Endothelial cell of umbilical vein (primary cell): Measurements from ENCODE around the gene CAMK2G. TPM values are rescaled to one million over a fixed set of nuclear protein-coding genes. Genes with fewer than 3 reads are reported as not detected.

ENCODE experiments used
- BruUV-seq: library from RNA; stranded (reverse); fragments of 400-500 nt; replicated peaks from 2 replicates; lab custom pipeline; 2021; lab: Mats Ljungman, UMichigan
- CTCF ChIA-PET: fragments of 300-600, 350-600 bp; sonication (Branson Sonifier 250); formaldehyde crosslinking; loops from one replicate; lab custom pipeline; 2021; ENCODE audit warnings: antibody characterized with exemption, inconsistent platforms; lab: Charles Lee
- POLR2A ChIA-PET: fragments of 300-600, 350-600 bp; sonication (Branson Sonifier 250); formaldehyde crosslinking; loops from one replicate; lab custom pipeline; 2021; ENCODE audit warnings: antibody characterized with exemption, inconsistent platforms; lab: Charles Lee
- DNase-seq: peaks from one replicate; pipeline ENCODE4 v3.0.0-alpha.2; 2011; ENCODE audit warnings: low read depth, low spot score
- FAIRE-seq: peaks from 2 replicates; lab custom pipeline; 2011; peaks lifted over from hg19 to GRCh38; lab: Jason Lieb, UNC
- H2AFZ ChIP-seq: 2 replicates; pipeline ENCODE4 v1.6.0; 2012; ENCODE audit warnings: low read depth, low read length, control low read depth, inconsistent platforms
- H3K27ac ChIP-seq: 2 replicates; pipeline ENCODE4 v1.5.1; 2011; ENCODE audit warnings: low read depth, mild to moderate bottlenecking, control low read depth, low read length, moderate library complexity; ENCODE audit not compliant: insufficient read depth
- H3K27me3 ChIP-seq, 2 experiments: 2 replicates each; pipeline versions ENCODE4 v1.6.0 to v1.6.1; 2011; ENCODE audit warnings: low read length in 2 of 2, mixed read lengths in 1 of 2; ENCODE audit not compliant: control insufficient read depth in 2 of 2, insufficient read depth in 2 of 2
- H3K36me3 ChIP-seq, 2 experiments: 2 replicates in 1 of 2; 3 replicates in 1 of 2; pipeline ENCODE4 v1.5.1; 2011; ENCODE audit warnings: low read length in 2 of 2, mild to moderate bottlenecking in 1 of 2, moderate library complexity in 1 of 2; ENCODE audit not compliant: control insufficient read depth in 2 of 2, insufficient read depth in 2 of 2; ENCODE audit errors: extremely low read depth in 1 of 2
- H3K4me1 ChIP-seq: 3 replicates; pipeline ENCODE4 v1.5.1; 2011; ENCODE audit warnings: mild to moderate bottlenecking, low read length; ENCODE audit not compliant: control insufficient read depth, insufficient read depth; ENCODE audit errors: extremely low read depth
- H3K4me2 ChIP-seq: 2 replicates; pipeline ENCODE4 v1.6.1; 2011; ENCODE audit warnings: low read length, control low read depth, mixed read lengths; ENCODE audit not compliant: insufficient read depth
- H3K4me3 ChIP-seq, 3 experiments: fragments of 200-600 bp in 1 of 3; sonication (generic), shearing (Covaris generic) in 1 of 3; replicated peaks in 1 of 3; 2 replicates each; pipeline ENCODE4 v1.5.1; 2011 to 2016; ENCODE audit warnings: control low read depth in 3 of 3, low read length in 3 of 3, mild to moderate bottlenecking in 2 of 3, inconsistent platforms in 1 of 3, low read depth in 1 of 3, moderate library complexity in 1 of 3; ENCODE audit not compliant: insufficient read depth in 1 of 3
- H3K79me2 ChIP-seq: 2 replicates; pipeline ENCODE4 v1.6.0; 2012; ENCODE audit warnings: low read length, inconsistent platforms; ENCODE audit not compliant: control insufficient read depth, insufficient read depth
- H3K9ac ChIP-seq: replicated peaks from 2 replicates; pipeline ENCODE3; 2011; ENCODE audit warnings: low read length, control low read depth; ENCODE audit not compliant: insufficient read depth; ENCODE audit errors: extremely low read depth
- H3K9me1 ChIP-seq: replicated peaks from 3 replicates; pipeline ENCODE4 v1.6.0; 2011; ENCODE audit warnings: mild to moderate bottlenecking, low read length; ENCODE audit not compliant: control insufficient read depth, insufficient read depth; ENCODE audit errors: extremely low read depth
- H3K9me3 ChIP-seq: replicated peaks from 2 replicates; pipeline ENCODE4 v1.5.1; 2012; ENCODE audit warnings: low read length, inconsistent platforms; ENCODE audit not compliant: control insufficient read depth, insufficient read depth
- H4K20me1 ChIP-seq: replicated peaks from 2 replicates; pipeline ENCODE3; 2011; ENCODE audit warnings: mild to moderate bottlenecking, low read length; ENCODE audit not compliant: control insufficient read depth, insufficient read depth; ENCODE audit errors: extremely low read depth
- CTCF ChIP-seq, 2 donors: IDR thresholded peaks; 1 replicate in 1 of 2; 2 replicates in 1 of 2; pipeline ENCODE4 v1.5.1; 2011; ENCODE audit warnings: low read length in 2 of 2, mild to moderate bottlenecking in 2 of 2, moderate library complexity in 2 of 2, control low read depth in 1 of 2, inconsistent platforms in 1 of 2, low read depth in 1 of 2; ENCODE audit not compliant: insufficient read depth in 1 of 2; ENCODE audit errors: extremely low read depth in 1 of 2
- EZH2 ChIP-seq: IDR thresholded peaks from 2 replicates; pipeline ENCODE4 v1.6.1; 2012; ENCODE audit warnings: borderline replicate concordance, low read depth, mild to moderate bottlenecking, moderate library complexity, low read length, inconsistent platforms; ENCODE audit not compliant: severe bottlenecking
- FOS ChIP-seq: IDR thresholded peaks from 2 replicates; pipeline ENCODE4 v1.6.1; 2011; ENCODE audit warnings: mild to moderate bottlenecking, low read length, moderate library complexity, borderline replicate concordance; ENCODE audit not compliant: insufficient read depth
- GATA2 ChIP-seq: IDR thresholded peaks from 2 replicates; pipeline ENCODE4 v1.7.0; 2011; ENCODE audit warnings: low read depth, mild to moderate bottlenecking, moderate library complexity, mixed read lengths, low read length; ENCODE audit not compliant: insufficient read length, insufficient read depth
- JUN ChIP-seq: IDR thresholded peaks from 2 replicates; pipeline ENCODE4 v1.6.1; 2011; ENCODE audit warnings: borderline replicate concordance, low read depth; ENCODE audit not compliant: insufficient read length, insufficient read depth
- MAX ChIP-seq: IDR thresholded peaks from 2 replicates; pipeline ENCODE4 v1.6.1; 2011; ENCODE audit not compliant: insufficient read depth, insufficient read length
- MYC ChIP-seq: IDR thresholded peaks from one replicate; pipeline ENCODE4 v1.6.1; 2011; ENCODE audit warnings: mild to moderate bottlenecking, low read depth, low read length
- POLR2A ChIP-seq: IDR thresholded peaks from 2 replicates; pipeline ENCODE4 v1.6.1; 2012; ENCODE audit warnings: low read depth, mild to moderate bottlenecking, control low read depth, low read length
- POLR2AphosphoS5 ChIP-seq: IDR thresholded peaks from 2 replicates; pipeline ENCODE4 v1.6.1; 2012; ENCODE audit warnings: low read depth, mild to moderate bottlenecking, control low read depth, low read length, moderate library complexity; ENCODE audit not compliant: insufficient read depth
- dilution Hi-C: fragments of 300-500 bp; cut with MboI; formaldehyde crosslinking; loops from one replicate; pipeline ENCODE4 v1.15.0; 2019; ENCODE audit warnings: low sequenced_read_pairs; ENCODE audit not compliant: extremely low pct_ligation_motif_present
- intact Hi-C: fragments of 100-400 bp; cut with micrococcal nuclease; formaldehyde crosslinking; loops from one replicate; pipeline ENCODE4 v1.10.0; 2022
- polyA plus RNA-seq, 4 experiments: library from polyadenylated mRNA; depleted of rRNA in 3 of 4; stranded (reverse) in 3 of 4; unstranded in 1 of 4; fragments of >200 nt; gene quantifications; 2 replicates each; pipeline versions ENCODE4 v1.2.1 to v1.2.3, GENCODE V29; 2011 to 2012; ENCODE audit warnings: missing spikeins in 1 of 4
- total RNA-seq: library from RNA; stranded (reverse); gene quantifications from 2 replicates; pipeline ENCODE4 v1.2.3, GENCODE V29; 2021

Gene CAMK2G
- total and polyA plus RNA-seq, 2 donors (not counting 3 experiments of a cell fraction or from before 2014, with no cell fraction given): 27.2 to 33.6 TPM

- Histone ChIP-seq H3K27ac (no peak overlapping the region), H3K4me2 (peak overlapping the region; percentile 93), H3K79me2 (peaks cover 38% of the 10 kb centered on the region), H4K20me1 (no peaks in the 10 kb centered on the region), H3K9ac (no peak overlapping the region), H3K9me3 (no peaks in the 10 kb centered on the region), H3K9me1 (no peaks in the 10 kb centered on the region), H3K27me3 (no peaks in the 10 kb centered on the region), H3K4me1 (peaks cover 20% of the 10 kb centered on the region), H3K36me3 (peaks cover 9 to 19% of the 10 kb centered on the region in 2 experiments), H3K4me3 (peak overlapping the region in 1 of 3 experiments; percentile 4), H2AFZ (no peak overlapping the region)
- peak; percentile 53 for DNase-seq
- CTCF ChIA-PET: interaction anchor here (0.5 to 8.3 kb wide), 8 partner anchors 9 to 352 kb away, joined by 3 to 69 read pairs (median 4); no protein-coding TSS in a partner anchor
- FAIRE-seq: peak; percentile 12
- dilution Hi-C loops (no loop called here), intact Hi-C loops (loop anchor here (5.0 kb wide), 1 partner anchor 38 kb away; the partner anchor contains the start of gene NDST2)
- POLR2A ChIA-PET: no interaction called here
- no peak for TF ChIP-seq POLR2AphosphoS5
- TF ChIP-seq CTCF (IDR thresholded peaks at IDR 0.05; ENCODE audit: extremely low read depth in 1 of 2, insufficient read depth in 1 of 2, low read depth in 1 of 2, low read length in 2 of 2): peak in 1 of 2 donors; percentile 12
- no TSS peak for BruUV-seq
Measured at GRCh38 chr10:73774637-73775036, 99.7 kb downstream of the CAMK2G start.

GRCh38 chr10:73773152-73773879 lies 101.0 kb downstream of the CAMK2G start:
- ChIA-PET POLR2A (interaction anchor here (0.5 to 2.8 kb wide), 2 partner anchors 9 to 212 kb away, joined by 5 to 11 read pairs; partner anchors contain the start of gene CHCHD1), CTCF (interaction anchor here (0.8 to 8.3 kb wide), 4 partner anchors 11 to 106 kb away, joined by 3 to 69 read pairs (median 4); no protein-coding TSS in a partner anchor)
- Histone ChIP-seq H3K27ac (peak overlapping the region; percentile 72), H3K79me2 (peaks cover 36% of the 10 kb centered on the region), H4K20me1 (no peaks in the 10 kb centered on the region), H2AFZ (peak overlapping the region; percentile 28), H3K4me2 (peak overlapping the region; percentile 93), H3K27me3 (no peaks in the 10 kb centered on the region), H3K36me3 (peaks cover 12 to 29% of the 10 kb centered on the region in 2 experiments), H3K4me3 (peak overlapping the region; percentile 40 to 85 (median 79)), H3K9me1 (no peaks in the 10 kb centered on the region), H3K4me1 (peaks cover 20% of the 10 kb centered on the region), H3K9ac (peak overlapping the region; percentile 80), H3K9me3 (no peaks in the 10 kb centered on the region)
- TSS peak; percentile 17 for BruUV-seq
- DNase-seq: peak; percentile 9
- dilution Hi-C loops (no loop called here), intact Hi-C loops (loop anchor here (5.0 kb wide), 1 partner anchor 39 kb away; the partner anchor contains the start of gene NDST2)
- FAIRE-seq: peak; percentile 65
- TF ChIP-seq FOS: no peak
- TF ChIP-seq EZH2: no peak
- TF ChIP-seq MYC: no peak
- no peak for TF ChIP-seq CTCF (IDR thresholded peaks at IDR 0.05; ENCODE audit: extremely low read depth in 1 of 2, insufficient read depth in 1 of 2, low read depth in 1 of 2, low read length in 2 of 2)
- TF ChIP-seq POLR2AphosphoS5: no peak
- no peak for TF ChIP-seq JUN
- no peak for TF ChIP-seq MAX
- TF ChIP-seq GATA2: no peak
- TF ChIP-seq POLR2A: no peak
